GM12878 (cell line): ENCODE results near the gene NUP107. TPM values are rescaled to one million over a fixed set of nuclear protein-coding genes. Genes with fewer than 3 reads are reported as not detected.

Source experiments
- CBFB ChIP-seq: IDR thresholded peaks from 2 replicates; pipeline ENCODE4 v1.6.1; 2016; ENCODE audit warnings: antibody characterized with exemption, low read depth
- CBX3 ChIP-seq: fragments of 200-600 bp; sonication (generic); IDR thresholded peaks from 2 replicates; pipeline ENCODE4 v1.6.1; 2016; ENCODE audit warnings: low read depth, borderline replicate concordance
- EED ChIP-seq: sonication (generic); IDR thresholded peaks from 2 replicates; pipeline ENCODE4 v1.6.1; 2016; ENCODE audit warnings: antibody characterized with exemption, low read depth
- EZH2 ChIP-seq: IDR thresholded peaks from 2 replicates; pipeline ENCODE4 v1.6.1; 2012; ENCODE audit warnings: low read depth, mild to moderate bottlenecking, control low read depth, inconsistent platforms, low read length, borderline replicate concordance; ENCODE audit not compliant: control insufficient read depth
- FOXK2 ChIP-seq: fragments of 450-650 bp; IDR thresholded peaks from 2 replicates; pipeline ENCODE4 v1.6.1; 2017; ENCODE audit warnings: mild to moderate bottlenecking, moderate library complexity
- GATAD2B ChIP-seq: fragments of 450-650 bp; conservative IDR thresholded peaks from 2 replicates; pipeline ENCODE4 v1.6.1; 2017; ENCODE audit warnings: low read depth, mild to moderate bottlenecking, moderate library complexity
- MEF2A ChIP-seq: IDR thresholded peaks from 2 replicates; pipeline ENCODE4 v1.6.1; 2011; ENCODE audit warnings: low read depth, mild to moderate bottlenecking, low read length, moderate library complexity; ENCODE audit not compliant: insufficient read depth
- MEF2B ChIP-seq: fragments of 450-650 bp; IDR thresholded peaks from 2 replicates; pipeline ENCODE4 v1.6.1; 2018; ENCODE audit warnings: mild to moderate bottlenecking, moderate library complexity; ENCODE audit not compliant: partially characterized antibody, poor library complexity, severe bottlenecking
- NBN ChIP-seq: fragments of 450-650 bp; IDR thresholded peaks from 2 replicates; pipeline ENCODE4 v1.6.1; 2016
- POLR2AphosphoS5 ChIP-seq: IDR thresholded peaks from 2 replicates; pipeline ENCODE4 v1.6.1; 2011; ENCODE audit warnings: mild to moderate bottlenecking, low read length, inconsistent platforms
- RAD51 ChIP-seq: fragments of 450-650 bp; IDR thresholded peaks from 2 replicates; pipeline ENCODE4 v1.6.1; 2016; ENCODE audit warnings: moderate library complexity, mild to moderate bottlenecking, inconsistent platforms
- ZBED1 ChIP-seq: IDR thresholded peaks from 2 replicates; pipeline ENCODE4 v1.6.1; 2016; ENCODE audit warnings: borderline replicate concordance
- polyA plus RNA-seq, 11 experiments: library from polyadenylated mRNA; depleted of rRNA in 4 of 11; unstranded in 6 of 11; stranded (reverse) in 5 of 11; fragments of >200 nt; fragmentation: Nextera tagmentation in 4 of 11; fragmentation: Illumina TruSeq in 1 of 11; extraction: Ambion mirVana in 4 of 11; extraction: Trizol in 1 of 11; gene quantifications; 1 replicate in 1 of 11; 2 replicates in 10 of 11; pipeline versions ENCODE4 v1.2.1 to v1.2.3, GENCODE V29; 2011 to 2016; ENCODE audit warnings: inconsistent platforms in 2 of 11, missing spikeins in 2 of 11, low read depth in 1 of 11
- total RNA-seq, 4 experiments: library from RNA; depleted of rRNA in 3 of 4; stranded (reverse); fragments of >200 nt in 3 of 4; fragmentation: Illumina TruSeq in 1 of 4; extraction: Trizol in 1 of 4; gene quantifications; 2 replicates each; pipeline versions ENCODE4 v1.2.1 to v1.2.3, GENCODE V29; 2013 to 2021
- TF ChIP-seq, protein P1 (sequence below): IDR thresholded peaks from 2 replicates; pipeline ENCODE4 v1.6.1; 2011; ENCODE audit warnings: low read depth, mild to moderate bottlenecking, low read length, moderate library complexity, borderline replicate concordance; ENCODE audit errors: extremely low read depth
- TF ChIP-seq, protein P2 (sequence below): IDR thresholded peaks from 2 replicates; pipeline ENCODE4 v1.6.1; 2012; ENCODE audit warnings: low read depth, low read length, improper control_type of control experiment

NUP107 gene
- total and polyA plus RNA-seq, 10 of the 15 experiments (the other 5 are each of a cell fraction or from before 2014, with no cell fraction given), result 73.4 to 132 (median 92.4) TPM

DNA sequence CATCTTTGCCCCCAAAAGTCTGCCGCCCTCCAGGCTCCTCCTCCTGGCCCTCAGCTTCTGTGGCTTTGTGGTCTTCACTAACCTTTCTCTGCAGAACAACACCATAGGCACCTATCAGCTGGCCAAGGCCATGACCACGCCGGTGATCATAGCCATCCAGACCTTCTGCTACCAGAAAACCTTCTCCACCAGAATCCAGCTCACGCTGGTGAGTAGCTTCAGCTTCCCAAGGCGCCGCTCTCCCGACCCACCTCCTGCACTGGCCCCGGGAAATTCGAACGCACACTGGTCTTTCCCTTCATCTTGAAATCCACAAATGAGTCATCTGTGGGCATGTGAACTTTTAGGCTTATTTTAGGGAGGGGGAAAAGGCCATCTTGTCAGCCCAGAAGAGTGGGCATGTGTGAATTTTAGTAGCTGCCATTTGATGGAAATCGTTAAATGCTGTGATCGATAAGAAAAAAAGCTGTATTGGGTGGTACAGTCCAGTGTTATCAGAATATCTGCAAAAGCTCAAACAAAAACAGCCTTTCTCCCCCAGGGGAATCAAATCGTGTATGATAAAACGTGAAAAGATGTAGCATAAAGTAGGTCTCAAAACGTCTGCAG, 59.9 kb downstream of the NUP107 start (continued):
- TF ChIP-seq, protein P1, sequence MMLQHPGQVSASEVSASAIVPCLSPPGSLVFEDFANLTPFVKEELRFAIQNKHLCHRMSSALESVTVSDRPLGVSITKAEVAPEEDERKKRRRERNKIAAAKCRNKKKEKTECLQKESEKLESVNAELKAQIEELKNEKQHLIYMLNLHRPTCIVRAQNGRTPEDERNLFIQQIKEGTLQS, result no peak
- TF ChIP-seq MEF2A, result no peak
- TF ChIP-seq, protein P2, sequence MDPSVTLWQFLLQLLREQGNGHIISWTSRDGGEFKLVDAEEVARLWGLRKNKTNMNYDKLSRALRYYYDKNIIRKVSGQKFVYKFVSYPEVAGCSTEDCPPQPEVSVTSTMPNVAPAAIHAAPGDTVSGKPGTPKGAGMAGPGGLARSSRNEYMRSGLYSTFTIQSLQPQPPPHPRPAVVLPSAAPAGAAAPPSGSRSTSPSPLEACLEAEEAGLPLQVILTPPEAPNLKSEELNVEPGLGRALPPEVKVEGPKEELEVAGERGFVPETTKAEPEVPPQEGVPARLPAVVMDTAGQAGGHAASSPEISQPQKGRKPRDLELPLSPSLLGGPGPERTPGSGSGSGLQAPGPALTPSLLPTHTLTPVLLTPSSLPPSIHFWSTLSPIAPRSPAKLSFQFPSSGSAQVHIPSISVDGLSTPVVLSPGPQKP, result no peak
- peak; percentile 56; the same call in 1 of the 2 replicates for TF ChIP-seq EED
- TF ChIP-seq FOXK2, result no peak
- TF ChIP-seq NBN, result no peak
- TF ChIP-seq RAD51, result no peak
- peak; percentile 53 for TF ChIP-seq MEF2B
- TF ChIP-seq GATAD2B, result no peak
- TF ChIP-seq POLR2AphosphoS5, result no peak
- TF ChIP-seq CBFB, result 0 out of 2 replicates have a peak, but pooled peaks have one; percentile 22
- TF ChIP-seq CBX3, result no peak
- no peak for TF ChIP-seq EZH2
- no peak for TF ChIP-seq ZBED1
